ENCODE measurements around the gene DSTN. TPM values are rescaled to one million over a fixed set of nuclear protein-coding genes. Genes with fewer than 3 reads are reported as not detected.
A peak's percentile ranks its signal among the peaks of the same experiment; 100 is the strongest.

DSTN gene
- total and polyA plus RNA-seq, 4 donors: 174 to 405 (median 314) TPM

DNA sequence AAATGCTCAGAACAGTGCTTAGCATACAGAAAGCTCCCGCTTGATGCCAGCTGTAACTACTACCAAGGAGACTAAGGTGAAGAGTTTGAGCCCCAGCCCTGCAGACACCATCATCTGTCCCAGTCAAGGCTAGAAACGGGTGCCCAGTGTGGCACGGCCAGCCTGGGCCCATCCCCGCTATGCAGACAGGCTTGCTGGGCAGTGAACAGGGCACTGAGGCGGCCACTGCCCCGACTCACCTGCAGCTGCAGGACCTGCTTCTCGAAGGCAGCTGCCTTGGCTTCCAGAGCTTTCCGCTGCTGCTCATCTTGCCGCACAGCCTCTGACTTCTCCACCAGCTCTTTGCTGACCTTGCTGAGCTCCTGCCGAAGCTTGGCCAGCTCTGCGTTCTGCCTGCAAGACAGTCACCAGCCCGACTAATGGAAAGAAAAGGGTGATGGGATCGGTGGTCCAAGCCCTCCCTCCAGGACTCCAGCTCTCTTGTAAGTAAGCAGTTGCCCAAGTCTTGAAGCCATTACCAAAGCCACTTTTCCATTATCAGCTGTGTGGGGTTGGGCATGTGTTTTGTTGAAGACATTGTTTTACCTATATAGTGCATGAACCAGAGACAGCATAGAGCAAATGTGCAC is 63.5 kb downstream of the DSTN start:
- peaks cover 53% of the 10 kb centered on the region for H3K4me1 ChIP-seq (ENCODE audit: control insufficient read depth, insufficient read depth, low read length)
- H3K9me3 ChIP-seq (ENCODE audit: control insufficient read depth, insufficient read depth, low read length): no peaks in the 10 kb centered on the region
- H3K36me3 ChIP-seq (ENCODE audit: control insufficient read depth, insufficient read depth, low read length): peaks cover 72% of the 10 kb centered on the region
- no peaks in the 10 kb centered on the region for H3K27me3 ChIP-seq (ENCODE audit: control insufficient read depth, insufficient read depth, low read length)
- H3K27ac ChIP-seq (ENCODE audit: low read depth, low read length): no peak overlapping the region
- H3K4me3 ChIP-seq (ENCODE audit: low read depth, low read length): no peak overlapping the region
- WGBS (ENCODE audit: insufficient coverage): 91% methylated on average over 13 of the region's 13 CpGs
- no peak for DNase-seq (ENCODE audit: low read depth in 4 of 6, low spot score in 6 of 6)

DNA sequence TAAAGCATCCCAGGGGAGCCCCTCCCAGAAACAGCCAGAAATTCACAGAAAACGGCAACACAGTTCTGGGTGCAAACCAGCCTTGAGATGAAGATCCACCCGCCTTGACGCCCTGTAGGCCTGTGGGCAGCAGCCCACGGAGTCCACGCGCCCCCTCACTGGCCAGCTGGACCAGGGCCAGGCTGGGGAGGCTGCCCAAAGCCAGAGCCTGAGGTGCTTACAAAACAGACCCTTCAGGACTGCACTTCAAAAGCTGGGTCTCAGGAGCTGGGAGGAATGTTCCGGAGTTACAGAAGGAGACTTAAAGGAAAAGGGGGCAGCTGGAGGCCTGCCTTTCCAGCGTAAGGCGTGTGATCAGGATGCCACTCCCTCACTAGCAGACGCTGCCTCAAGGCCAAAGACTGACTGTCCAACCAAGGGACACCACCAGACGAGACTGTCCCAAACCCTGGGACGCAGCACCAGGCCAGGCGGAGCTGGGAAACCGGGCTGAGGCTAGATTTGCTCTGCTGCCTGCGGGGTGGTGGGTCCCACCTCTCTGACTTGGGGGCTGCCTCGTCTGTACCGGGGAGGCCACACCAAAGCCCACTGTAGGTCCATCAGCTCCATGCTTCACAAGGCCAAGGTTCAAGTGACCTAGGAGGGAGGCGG is 64.1 kb downstream of the DSTN start:
- no peak for DNase-seq (ENCODE audit: low read depth in 4 of 6, low spot score in 6 of 6)
- peaks cover 59% of the 10 kb centered on the region for H3K4me1 ChIP-seq (ENCODE audit: control insufficient read depth, insufficient read depth, low read length)
- H3K4me3 ChIP-seq (ENCODE audit: low read depth, low read length): no peak overlapping the region
- H3K36me3 ChIP-seq (ENCODE audit: control insufficient read depth, insufficient read depth, low read length): peaks cover 65% of the 10 kb centered on the region
- H3K27ac ChIP-seq (ENCODE audit: low read depth, low read length): no peak overlapping the region
- 78% methylated on average over 17 of the region's 18 CpGs for WGBS (ENCODE audit: insufficient coverage)
- H3K9me3 ChIP-seq (ENCODE audit: control insufficient read depth, insufficient read depth, low read length): no peaks in the 10 kb centered on the region
- H3K27me3 ChIP-seq (ENCODE audit: control insufficient read depth, insufficient read depth, low read length): no peaks in the 10 kb centered on the region

DNA sequence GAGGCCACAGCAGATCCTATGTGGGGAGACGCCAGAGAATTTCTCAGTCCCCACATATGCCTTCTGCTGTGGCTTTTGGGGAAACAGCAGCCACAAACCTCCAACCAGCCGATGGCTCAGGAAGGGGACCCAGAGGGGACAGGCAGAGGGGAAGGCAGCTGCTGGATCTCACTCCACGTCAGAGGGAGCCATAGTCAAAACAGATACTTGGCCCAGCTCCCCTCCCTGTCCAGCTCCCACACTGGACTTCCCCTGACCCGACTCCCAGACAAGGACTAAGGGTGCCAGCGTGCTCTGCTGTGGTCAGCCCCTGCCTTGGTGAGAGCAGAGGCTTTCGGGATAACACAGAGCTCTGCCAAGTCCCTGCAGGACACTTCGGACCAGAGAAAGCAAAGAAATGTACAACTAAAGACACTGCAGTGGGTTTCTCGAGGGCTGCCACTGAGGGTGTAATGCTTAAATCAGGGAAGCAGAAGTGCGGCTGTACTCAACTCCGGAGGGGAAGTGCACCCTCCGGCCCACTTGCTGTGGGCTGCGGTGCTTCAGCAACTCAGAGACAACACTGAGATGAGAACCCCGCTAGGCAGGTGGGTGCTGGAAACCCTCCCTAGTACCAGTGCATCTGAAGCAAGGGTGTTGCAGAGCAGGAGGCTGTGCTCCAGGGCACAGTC is 64.9 kb downstream of the DSTN start:
- peaks cover 54% of the 10 kb centered on the region for H3K4me1 ChIP-seq (ENCODE audit: control insufficient read depth, insufficient read depth, low read length)
- no peak overlapping the region for H3K4me3 ChIP-seq (ENCODE audit: low read depth, low read length)
- no peak overlapping the region for H3K27ac ChIP-seq (ENCODE audit: low read depth, low read length)
- peak in 1 of 6 donors; percentile 36 for DNase-seq (ENCODE audit: low read depth in 4 of 6, low spot score in 6 of 6)
- H3K36me3 ChIP-seq (ENCODE audit: control insufficient read depth, insufficient read depth, low read length): peaks cover 61% of the 10 kb centered on the region
- WGBS (ENCODE audit: insufficient coverage): 72% methylated on average over 12 of the region's 13 CpGs
- no peaks in the 10 kb centered on the region for H3K9me3 ChIP-seq (ENCODE audit: control insufficient read depth, insufficient read depth, low read length)
- H3K27me3 ChIP-seq (ENCODE audit: control insufficient read depth, insufficient read depth, low read length): no peaks in the 10 kb centered on the region

- 72% methylated on average over 24 of the region's 25 CpGs for WGBS (ENCODE audit: insufficient coverage)
- Histone ChIP-seq H3K9me3 (ENCODE audit: control insufficient read depth, insufficient read depth, low read length) (no peaks in the 10 kb centered on the region), H3K27ac (ENCODE audit: low read depth, low read length) (no peak overlapping the region), H3K4me1 (ENCODE audit: control insufficient read depth, insufficient read depth, low read length) (peaks cover 56% of the 10 kb centered on the region), H3K27me3 (ENCODE audit: control insufficient read depth, insufficient read depth, low read length) (no peaks in the 10 kb centered on the region), H3K4me3 (ENCODE audit: low read depth, low read length) (no peak overlapping the region), H3K36me3 (ENCODE audit: control insufficient read depth, insufficient read depth, low read length) (peaks cover 66% of the 10 kb centered on the region)
- no peak for DNase-seq (ENCODE audit: low read depth in 4 of 6, low spot score in 6 of 6)
These were observed 65.7 kb downstream of the DSTN start for GRCh38 chr20:17635332-17636244.

GRCh38 chr20:17636523-17637412 is 66.9 kb downstream of the DSTN start:
- peak overlapping the region; percentile 57 for H3K27ac ChIP-seq (ENCODE audit: low read depth, low read length)
- H3K9me3 ChIP-seq (ENCODE audit: control insufficient read depth, insufficient read depth, low read length): no peaks in the 10 kb centered on the region
- WGBS (ENCODE audit: insufficient coverage): 48% methylated on average over 21 of the region's 24 CpGs
- H3K4me3 ChIP-seq (ENCODE audit: low read depth, low read length): no peak overlapping the region
- peak in 5 of 6 donors; percentile 19 to 82 (median 47) for DNase-seq (ENCODE audit: low read depth in 4 of 6, low spot score in 6 of 6)
- H3K4me1 ChIP-seq (ENCODE audit: control insufficient read depth, insufficient read depth, low read length): peaks cover 67% of the 10 kb centered on the region
- no peaks in the 10 kb centered on the region for H3K27me3 ChIP-seq (ENCODE audit: control insufficient read depth, insufficient read depth, low read length)
- peaks cover 67% of the 10 kb centered on the region for H3K36me3 ChIP-seq (ENCODE audit: control insufficient read depth, insufficient read depth, low read length)

DNA sequence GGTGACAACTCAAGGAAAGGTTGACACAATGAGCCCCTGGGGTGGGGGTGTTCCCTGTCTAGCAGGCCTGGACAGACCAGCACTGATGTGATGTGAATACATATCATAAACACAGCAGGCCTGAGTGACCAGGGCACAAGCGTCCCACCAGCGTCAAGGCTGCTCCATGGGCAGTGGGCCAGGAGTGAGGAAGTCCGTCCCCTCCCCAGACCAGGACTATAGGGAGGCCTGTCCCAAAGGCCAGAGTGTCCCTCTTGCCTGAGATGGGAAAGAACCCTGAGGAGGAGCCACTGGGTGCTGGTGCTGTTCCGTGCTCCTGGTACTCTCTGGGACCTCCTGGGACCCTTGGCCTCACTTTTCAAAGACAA is 67.5 kb downstream of the DSTN start:
- H3K36me3 ChIP-seq (ENCODE audit: control insufficient read depth, insufficient read depth, low read length): peaks cover 70% of the 10 kb centered on the region
- no peaks in the 10 kb centered on the region for H3K27me3 ChIP-seq (ENCODE audit: control insufficient read depth, insufficient read depth, low read length)
- DNase-seq (ENCODE audit: low read depth in 4 of 6, low spot score in 6 of 6): no peak
- WGBS (ENCODE audit: insufficient coverage): 81% methylated on average over 4 of the region's 4 CpGs
- peaks cover 74% of the 10 kb centered on the region for H3K4me1 ChIP-seq (ENCODE audit: control insufficient read depth, insufficient read depth, low read length)
- no peaks in the 10 kb centered on the region for H3K9me3 ChIP-seq (ENCODE audit: control insufficient read depth, insufficient read depth, low read length)
- H3K27ac ChIP-seq (ENCODE audit: low read depth, low read length): no peak overlapping the region
- H3K4me3 ChIP-seq (ENCODE audit: low read depth, low read length): no peak overlapping the region

GRCh38 chr20:17637985-17638640 is 68.2 kb downstream of the DSTN start:
- H3K36me3 ChIP-seq (ENCODE audit: control insufficient read depth, insufficient read depth, low read length): peaks cover 69% of the 10 kb centered on the region
- no peak overlapping the region for H3K27ac ChIP-seq (ENCODE audit: low read depth, low read length)
- no peak overlapping the region for H3K4me3 ChIP-seq (ENCODE audit: low read depth, low read length)
- H3K9me3 ChIP-seq (ENCODE audit: control insufficient read depth, insufficient read depth, low read length): no peaks in the 10 kb centered on the region
- WGBS (ENCODE audit: insufficient coverage): 66% methylated on average over 10 of the region's 13 CpGs
- no peaks in the 10 kb centered on the region for H3K27me3 ChIP-seq (ENCODE audit: control insufficient read depth, insufficient read depth, low read length)
- no peak for DNase-seq (ENCODE audit: low read depth in 4 of 6, low spot score in 6 of 6)
- peaks cover 81% of the 10 kb centered on the region for H3K4me1 ChIP-seq (ENCODE audit: control insufficient read depth, insufficient read depth, low read length)

DNA sequence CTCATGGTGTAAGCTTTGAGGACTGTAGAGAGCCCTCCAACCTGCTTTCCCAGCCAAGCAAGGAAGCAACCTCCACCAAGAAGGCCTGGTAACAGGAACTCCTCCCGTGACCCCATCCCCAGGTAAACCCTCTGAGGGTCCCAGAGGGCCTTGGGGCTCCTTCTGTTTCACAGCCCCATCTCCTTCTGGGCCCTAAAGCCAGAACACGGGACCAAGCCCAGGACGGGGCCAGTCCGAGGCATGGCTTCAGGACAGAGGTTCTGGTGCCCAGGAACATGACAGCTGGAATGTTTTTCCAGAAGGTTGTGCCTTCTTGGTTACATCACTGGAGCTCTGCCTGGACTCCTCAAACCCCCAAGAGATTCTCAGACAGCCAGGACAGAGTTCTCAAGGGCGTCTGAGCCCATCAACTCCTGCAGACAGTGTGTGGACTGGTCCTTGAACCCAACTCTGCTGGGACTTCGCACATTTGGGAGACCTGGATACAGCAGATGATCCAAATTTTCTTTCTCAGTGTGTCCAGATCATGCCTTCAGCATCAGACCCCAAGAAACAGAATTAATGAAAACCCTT is 69.0 kb downstream of the DSTN start:
- Histone ChIP-seq H3K4me1 (ENCODE audit: control insufficient read depth, insufficient read depth, low read length) (peaks cover 87% of the 10 kb centered on the region), H3K9me3 (ENCODE audit: control insufficient read depth, insufficient read depth, low read length) (no peaks in the 10 kb centered on the region), H3K27me3 (ENCODE audit: control insufficient read depth, insufficient read depth, low read length) (no peaks in the 10 kb centered on the region), H3K27ac (ENCODE audit: low read depth, low read length) (no peak overlapping the region), H3K36me3 (ENCODE audit: control insufficient read depth, insufficient read depth, low read length) (peaks cover 63% of the 10 kb centered on the region), H3K4me3 (ENCODE audit: low read depth, low read length) (no peak overlapping the region)
- WGBS (ENCODE audit: insufficient coverage): 89% methylated on average over 6 of the region's 6 CpGs
- DNase-seq (ENCODE audit: low read depth in 4 of 6, low spot score in 6 of 6): no peak
